Body of pancreas (tissue), 4 donors: ENCODE data around the gene ATG4D.

Experiments
- CTCF ChIP-seq, 7 experiments: fragments of 450-650 bp in 4 of 7; fragments of 200-600 bp in 3 of 7; sonication (generic) in 3 of 7; IDR thresholded peaks; one replicate each; pipeline ENCODE4 v1.5.1; 2016 to 2019; ENCODE audit warnings: antibody characterized with exemption in 7 of 7
- POLR2A ChIP-seq, 3 donors: fragments of 450-650 bp; IDR thresholded peaks; one replicate each; pipeline ENCODE4 v1.6.1; 2016; ENCODE audit warnings: antibody characterized with exemption in 3 of 3, mild to moderate bottlenecking in 2 of 3

- TF ChIP-seq CTCF (IDR thresholded peaks at IDR 0.05) (no peak), POLR2A (IDR thresholded peaks at IDR 0.05) (no peak)
Observed at GRCh38 chr19:10508036-10508435, 35.7 kb upstream of the ATG4D start.
